ENCODE data around the gene DIPK1A.

Gene DIPK1A

DNA sequence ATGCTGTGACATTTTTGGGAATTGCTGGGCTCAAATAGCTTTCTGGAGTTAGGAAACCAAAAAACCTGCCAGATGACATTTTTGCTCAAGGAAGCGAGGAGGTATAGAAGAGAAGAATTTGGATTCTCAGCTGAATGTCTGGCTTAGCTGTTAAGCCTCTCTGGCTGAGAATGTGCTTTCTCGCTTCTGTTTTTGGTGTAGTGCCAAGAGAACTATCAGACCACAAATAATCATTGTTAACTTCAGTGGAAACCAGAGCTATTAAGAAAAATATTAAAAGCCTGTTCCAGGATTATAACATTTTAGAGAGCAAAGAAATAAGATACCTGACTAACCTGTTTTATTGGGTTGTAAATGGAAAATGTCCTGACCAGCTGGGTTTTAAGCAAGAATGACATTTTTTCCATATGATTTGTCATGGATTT, 39.5 kb upstream of the DIPK1A start:
- DNase-seq (ENCODE audit: low spot score): no peak
- TF ChIP-seq, protein P1, sequence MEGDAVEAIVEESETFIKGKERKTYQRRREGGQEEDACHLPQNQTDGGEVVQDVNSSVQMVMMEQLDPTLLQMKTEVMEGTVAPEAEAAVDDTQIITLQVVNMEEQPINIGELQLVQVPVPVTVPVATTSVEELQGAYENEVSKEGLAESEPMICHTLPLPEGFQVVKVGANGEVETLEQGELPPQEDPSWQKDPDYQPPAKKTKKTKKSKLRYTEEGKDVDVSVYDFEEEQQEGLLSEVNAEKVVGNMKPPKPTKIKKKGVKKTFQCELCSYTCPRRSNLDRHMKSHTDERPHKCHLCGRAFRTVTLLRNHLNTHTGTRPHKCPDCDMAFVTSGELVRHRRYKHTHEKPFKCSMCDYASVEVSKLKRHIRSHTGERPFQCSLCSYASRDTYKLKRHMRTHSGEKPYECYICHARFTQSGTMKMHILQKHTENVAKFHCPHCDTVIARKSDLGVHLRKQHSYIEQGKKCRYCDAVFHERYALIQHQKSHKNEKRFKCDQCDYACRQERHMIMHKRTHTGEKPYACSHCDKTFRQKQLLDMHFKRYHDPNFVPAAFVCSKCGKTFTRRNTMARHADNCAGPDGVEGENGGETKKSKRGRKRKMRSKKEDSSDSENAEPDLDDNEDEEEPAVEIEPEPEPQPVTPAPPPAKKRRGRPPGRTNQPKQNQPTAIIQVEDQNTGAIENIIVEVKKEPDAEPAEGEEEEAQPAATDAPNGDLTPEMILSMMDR (IDR thresholded peaks at IDR 0.05; ENCODE audit: extremely low read depth, missing control alignments): no peak

DNA sequence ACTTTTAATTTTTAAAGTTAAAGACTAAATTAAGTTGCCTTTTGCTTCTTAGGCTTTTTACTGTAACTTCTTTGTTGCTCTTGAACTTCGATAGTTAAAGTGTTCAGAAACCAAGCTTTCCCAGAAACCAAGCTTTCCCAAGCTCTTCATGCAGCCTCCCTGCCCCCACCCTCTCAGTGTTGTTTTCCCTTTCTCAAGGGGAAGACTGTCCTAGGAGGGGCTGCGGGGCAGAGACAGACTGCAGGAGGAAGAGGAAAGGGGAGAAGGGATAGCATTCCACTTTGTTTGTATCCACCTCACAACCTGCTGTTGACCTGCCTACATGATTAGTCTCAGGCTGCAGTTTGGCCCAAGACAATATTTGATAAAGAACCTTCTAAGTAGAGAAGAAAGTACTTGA, 39.0 kb upstream of the DIPK1A start:
- DNase-seq (ENCODE audit: low spot score): no peak
- TF ChIP-seq, protein P1 (IDR thresholded peaks at IDR 0.05; ENCODE audit: extremely low read depth, missing control alignments): no peak

DNA sequence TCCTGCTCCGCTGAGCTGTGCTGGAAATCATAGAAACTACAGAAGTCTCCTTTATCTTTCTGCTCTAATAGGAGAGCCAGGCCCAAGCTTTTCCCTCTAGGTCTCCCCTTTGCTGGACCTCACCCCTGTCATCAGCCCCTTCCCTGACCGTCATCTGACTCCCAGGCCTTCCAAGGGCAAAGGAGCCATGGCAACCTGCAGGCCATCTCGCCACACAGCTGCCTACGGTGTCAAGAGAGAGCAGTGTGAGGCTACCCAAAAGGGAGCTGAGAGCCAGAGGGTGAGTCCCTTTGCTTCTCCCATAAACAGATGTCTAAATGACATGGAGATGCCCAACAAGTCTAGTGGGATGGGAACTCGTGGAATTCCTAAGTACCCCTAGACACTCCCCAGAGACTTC, 37.6 kb upstream of the DIPK1A start:
- no peak for DNase-seq (ENCODE audit: low spot score)
- TF ChIP-seq, protein P1 (IDR thresholded peaks at IDR 0.05; ENCODE audit: extremely low read depth, missing control alignments): no peak

DNA sequence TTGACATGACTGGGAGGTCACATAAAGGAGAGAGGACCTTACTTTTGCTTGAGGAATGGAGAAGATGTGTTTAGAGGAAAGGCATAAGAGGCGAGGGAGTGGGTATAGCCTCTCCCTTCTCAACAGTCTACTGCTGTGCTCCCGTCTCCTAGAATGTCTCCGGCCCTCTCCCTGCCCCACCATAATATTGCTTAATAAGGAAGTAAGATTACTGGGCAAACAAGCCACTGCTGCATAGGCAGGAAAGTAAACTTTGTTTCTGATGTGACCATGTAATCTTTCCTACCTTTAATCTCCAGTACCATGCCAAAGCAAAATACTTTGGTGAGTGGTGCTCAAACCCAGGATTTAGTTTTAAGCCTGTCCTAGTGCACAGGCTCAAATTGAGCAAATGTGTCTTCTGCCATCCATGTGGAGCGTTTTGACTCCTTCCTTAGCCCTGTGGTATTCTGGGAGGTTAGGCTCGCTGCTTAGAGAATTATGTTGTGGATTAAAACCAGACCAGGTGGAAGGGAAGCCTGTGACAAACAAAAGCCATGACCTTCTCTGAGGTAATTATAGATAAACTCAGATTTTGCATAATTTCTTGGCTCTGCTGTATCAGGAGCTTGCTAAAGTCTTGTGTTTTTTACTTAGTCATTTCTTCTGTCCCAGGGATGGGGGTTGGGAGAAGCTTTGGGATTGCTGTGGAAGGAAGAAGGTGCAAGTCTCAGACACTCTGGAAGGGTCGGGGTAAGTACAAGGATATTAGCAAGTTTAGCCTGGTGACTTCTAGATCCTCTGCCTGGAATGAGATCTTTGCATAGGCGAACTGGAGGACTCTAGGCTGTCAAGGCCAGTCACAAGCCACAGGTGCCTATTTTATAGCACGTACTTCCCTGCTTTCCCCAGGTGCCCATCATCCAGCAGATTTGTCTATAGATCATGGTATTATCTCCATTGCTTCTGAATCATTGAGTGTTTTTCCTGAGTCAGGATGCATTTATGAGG, 34.5 kb upstream of the DIPK1A start:
- DNase-seq (ENCODE audit: low spot score): no peak
- TF ChIP-seq, protein P1 (IDR thresholded peaks at IDR 0.05; ENCODE audit: extremely low read depth, missing control alignments): no peak

DNA sequence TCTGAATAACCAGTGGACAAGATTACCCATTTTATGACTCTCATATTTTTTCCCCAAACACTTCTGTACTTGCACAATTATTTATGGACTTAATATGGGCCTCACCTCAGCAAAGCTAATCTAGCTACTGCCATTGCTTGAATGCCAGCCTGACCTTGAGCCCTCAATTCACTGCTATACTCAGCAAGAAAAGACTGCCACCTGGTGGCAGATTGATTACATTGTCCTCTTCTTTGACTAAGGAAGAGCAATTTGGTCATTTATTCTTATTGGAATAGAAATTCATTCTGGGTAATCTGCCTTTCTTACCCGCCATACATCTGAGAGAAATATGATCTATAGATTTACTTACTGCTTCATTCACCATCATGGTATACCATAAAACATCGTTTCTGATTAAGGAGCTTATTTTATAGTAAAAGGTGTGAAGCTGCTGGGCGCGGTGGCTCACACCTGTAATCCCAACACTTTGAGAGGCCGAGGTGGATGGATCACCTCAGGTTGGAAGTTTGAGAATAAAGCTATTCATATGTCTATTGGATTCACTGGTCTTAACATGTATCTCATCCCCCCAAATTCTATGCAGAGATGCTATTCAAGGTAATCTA, 32.9 kb upstream of the DIPK1A start:
- TF ChIP-seq, protein P1 (IDR thresholded peaks at IDR 0.05; ENCODE audit: extremely low read depth, missing control alignments): peak; percentile 45
- peak; percentile 63 for DNase-seq (ENCODE audit: low spot score)

DNA sequence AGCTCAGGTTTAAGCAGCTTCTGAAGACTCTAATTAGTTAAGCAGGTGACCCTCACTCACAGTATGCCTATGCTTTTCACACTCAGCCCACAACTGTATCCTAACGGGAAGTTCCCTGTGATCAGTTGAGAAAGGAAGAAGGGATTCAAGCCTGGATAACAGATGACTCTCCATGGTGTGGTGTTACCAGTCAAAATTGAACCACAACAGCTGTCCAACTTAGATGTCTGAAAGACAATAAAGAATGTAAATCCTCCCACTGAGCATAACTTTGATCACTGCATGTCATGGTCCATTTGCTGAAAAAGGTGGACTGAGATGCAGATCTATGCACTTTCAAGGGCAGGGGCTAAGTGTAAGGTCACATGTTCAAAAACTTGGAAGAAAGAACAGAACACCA, 32.3 kb upstream of the DIPK1A start:
- no peak for DNase-seq (ENCODE audit: low spot score)
- TF ChIP-seq, protein P1 (IDR thresholded peaks at IDR 0.05; ENCODE audit: extremely low read depth, missing control alignments): no peak

DNA sequence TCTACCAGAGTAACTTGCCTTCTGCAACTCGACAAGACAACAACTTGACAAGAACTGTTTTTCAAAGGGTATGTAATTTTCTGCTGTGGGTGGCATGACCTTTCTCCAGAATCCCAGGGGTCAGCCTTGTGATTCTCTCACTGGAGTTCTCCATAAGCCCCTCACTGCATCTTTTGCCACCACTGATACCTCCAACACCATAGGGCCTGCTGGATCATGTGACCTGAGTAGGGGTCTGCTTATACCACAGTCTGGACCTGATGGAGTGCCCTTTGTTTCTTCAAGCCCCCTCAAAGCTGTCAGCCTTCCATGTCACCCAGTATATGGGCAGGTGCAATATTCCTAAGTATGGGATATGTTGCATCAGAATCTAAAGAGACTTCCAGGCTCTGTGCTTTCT, 31.6 kb upstream of the DIPK1A start:
- DNase-seq (ENCODE audit: low spot score): no peak
- TF ChIP-seq, protein P1 (IDR thresholded peaks at IDR 0.05; ENCODE audit: extremely low read depth, missing control alignments): no peak

Measured in GM20000 (cell line).